ENCODE results near the gene GOLGA8M.
A peak's percentile ranks its signal among the peaks of the same experiment; 100 is the strongest.
"Not testable (repeated sequence)": the region's sequence is repeated elsewhere in the genome, so short reads cannot be mapped to it uniquely, and the experiment has no call there.

Gene GOLGA8M

GRCh38 chr15:28712270-28712669 lies at the start of gene GOLGA8M:
GOLGA8M (minus strand) TSS chr15:28712421; CDS start chr15:28712323, 98 bp downstream.
- DNase-seq; intact Hi-C loops (cut with DNase I): not testable (repeated sequence)

GRCh38 chr15:28742890-28743289 lies 30.7 kb upstream of the GOLGA8M start:
- intact Hi-C loops (cut with DNase I); DNase-seq: not testable (repeated sequence)

GRCh38 chr15:28738590-28739292 lies 26.5 kb upstream of the GOLGA8M start:
- DNase-seq: not testable (repeated sequence)

GRCh38 chr15:28738200-28738561 lies 26.0 kb upstream of the GOLGA8M start:
- intact Hi-C loops (cut with DNase I); DNase-seq: not testable (repeated sequence)

More at GRCh38 chr15:28738590-28739292, 26.5 kb upstream of the GOLGA8M start:
- intact Hi-C loops (cut with DNase I): not testable (repeated sequence)

GRCh38 chr15:28737521-28738199 lies 25.4 kb upstream of the GOLGA8M start:
- DNase-seq: peak in 8 of 10 donors; percentile 10 to 84 (median 37)
- intact Hi-C loops (cut with DNase I): not testable (repeated sequence)

- peak in 5 of 10 donors; percentile 24 to 82 (median 28) for DNase-seq
Measured at GRCh38 chr15:28728061-28728460, 15.8 kb upstream of the GOLGA8M start.

GRCh38 chr15:28727026-28727425 lies 14.8 kb upstream of the GOLGA8M start:
- intact Hi-C loops (cut with DNase I): not testable (repeated sequence)
- DNase-seq: peak in 2 of 10 donors; percentile 53 to 63

More at GRCh38 chr15:28728061-28728460, 15.8 kb upstream of the GOLGA8M start:
- intact Hi-C loops (cut with DNase I): not testable (repeated sequence)

- intact Hi-C loops (cut with DNase I): no loop called here
- DNase-seq: peak in 2 of 10 donors; percentile 28 to 52
Measured at GRCh38 chr15:28726102-28726501, 13.9 kb upstream of the GOLGA8M start.

- peak in 2 of 10 donors; percentile 50 to 51 for DNase-seq
- intact Hi-C loops (cut with DNase I): no loop called here
Measured at GRCh38 chr15:28725556-28725955, 13.3 kb upstream of the GOLGA8M start.

GRCh38 chr15:28723986-28724385 lies 11.8 kb upstream of the GOLGA8M start:
- intact Hi-C loops (cut with DNase I): not testable (repeated sequence)
- DNase-seq: peak in 1 of 10 donors; percentile 55

GRCh38 chr15:28719626-28720025 lies 7.4 kb upstream of the GOLGA8M start:
- DNase-seq; intact Hi-C loops (cut with DNase I): not testable (repeated sequence)

GRCh38 chr15:28718576-28718975 lies 6.4 kb upstream of the GOLGA8M start:
- intact Hi-C loops (cut with DNase I): not testable (repeated sequence)
- DNase-seq: peak in 1 of 10 donors; percentile 46

GRCh38 chr15:28714176-28714575 lies 2.0 kb upstream of the GOLGA8M start:
- intact Hi-C loops (cut with DNase I); DNase-seq: not testable (repeated sequence)

GRCh38 chr15:28703927-28704326 lies 8.3 kb downstream of the GOLGA8M start:
- intact Hi-C loops (cut with DNase I): not testable (repeated sequence)
- peak in 1 of 10 donors; percentile 73 for DNase-seq

- intact Hi-C loops (cut with DNase I): not testable (repeated sequence)
- DNase-seq: peak in 1 of 10 donors; percentile 51
Measured at GRCh38 chr15:28702427-28702826, 9.8 kb downstream of the GOLGA8M start.

GRCh38 chr15:28694006-28694751 lies 18.0 kb downstream of the GOLGA8M start:
- intact Hi-C loops (cut with DNase I): not testable (repeated sequence)
- DNase-seq: peak in 7 of 10 donors; percentile 12 to 88 (median 36)

- DNase-seq: peak in 3 of 10 donors; percentile 37 to 80 (median 45)
- intact Hi-C loops (cut with DNase I): not testable (repeated sequence)
Measured at GRCh38 chr15:28693021-28693420, 19.2 kb downstream of the GOLGA8M start.

GRCh38 chr15:28673533-28673932 lies 38.7 kb downstream of the GOLGA8M start:
- intact Hi-C loops (cut with DNase I); DNase-seq: not testable (repeated sequence)

- DNase-seq; intact Hi-C loops (cut with DNase I): not testable (repeated sequence)
Measured at GRCh38 chr15:28672122-28672521, 40.1 kb downstream of the GOLGA8M start.

- DNase-seq; intact Hi-C loops (cut with DNase I): not testable (repeated sequence)
Measured at GRCh38 chr15:28666402-28666801, 45.8 kb downstream of the GOLGA8M start.

- DNase-seq: peak in 3 of 10 donors; percentile 27 to 80 (median 60)
- intact Hi-C loops (cut with DNase I): not testable (repeated sequence)
Measured at GRCh38 chr15:28664575-28664974, 47.6 kb downstream of the GOLGA8M start.
